22Rv1 (cell line): ENCODE measurements around the gene KLHL29.

Source experiments
- H3K27ac ChIP-seq: fragments of 450-650 bp; 2 replicates; pipeline ENCODE4 v1.5.1; 2017
- ZFX ChIP-seq: fragments of 450-650 bp; IDR thresholded peaks from 2 replicates; pipeline ENCODE4 v1.6.1; 2017; ENCODE audit warnings: antibody characterized with exemption, borderline replicate concordance
- TF ChIP-seq, protein P1 (sequence below): fragments of 450-650 bp; IDR thresholded peaks from 2 replicates; pipeline ENCODE4 v1.5.1; 2017; ENCODE audit warnings: mild to moderate bottlenecking

The KLHL29 gene

DNA sequence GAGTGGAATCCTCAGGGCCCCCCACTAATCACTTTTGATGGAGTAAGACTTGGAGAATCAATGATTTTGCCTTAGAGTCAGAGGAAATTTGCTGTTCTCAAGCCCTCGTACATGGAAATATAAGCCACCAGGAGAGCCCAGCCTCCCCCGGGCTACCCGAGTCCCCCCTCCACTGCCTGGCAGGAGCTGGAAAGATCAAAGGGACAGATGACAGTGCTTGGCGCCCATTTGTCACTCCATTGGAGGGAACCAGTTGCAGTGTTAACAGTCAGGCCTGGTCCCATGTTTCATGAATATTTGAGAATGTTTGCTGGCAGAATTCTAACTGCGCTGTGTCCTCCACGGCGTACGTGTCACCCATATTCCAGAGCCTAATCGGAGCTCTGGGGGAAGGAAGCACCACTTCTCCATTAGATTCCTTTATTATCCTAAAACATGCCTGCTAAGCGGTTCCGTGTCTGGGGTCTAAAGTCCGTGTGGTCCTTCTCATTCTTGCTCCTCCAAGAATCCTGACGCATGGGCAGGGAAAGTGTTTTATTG lies 202.4 kb downstream of the KLHL29 start:
- no peak overlapping the region for H3K27ac ChIP-seq
- no peak for TF ChIP-seq ZFX
- TF ChIP-seq, protein P1, sequence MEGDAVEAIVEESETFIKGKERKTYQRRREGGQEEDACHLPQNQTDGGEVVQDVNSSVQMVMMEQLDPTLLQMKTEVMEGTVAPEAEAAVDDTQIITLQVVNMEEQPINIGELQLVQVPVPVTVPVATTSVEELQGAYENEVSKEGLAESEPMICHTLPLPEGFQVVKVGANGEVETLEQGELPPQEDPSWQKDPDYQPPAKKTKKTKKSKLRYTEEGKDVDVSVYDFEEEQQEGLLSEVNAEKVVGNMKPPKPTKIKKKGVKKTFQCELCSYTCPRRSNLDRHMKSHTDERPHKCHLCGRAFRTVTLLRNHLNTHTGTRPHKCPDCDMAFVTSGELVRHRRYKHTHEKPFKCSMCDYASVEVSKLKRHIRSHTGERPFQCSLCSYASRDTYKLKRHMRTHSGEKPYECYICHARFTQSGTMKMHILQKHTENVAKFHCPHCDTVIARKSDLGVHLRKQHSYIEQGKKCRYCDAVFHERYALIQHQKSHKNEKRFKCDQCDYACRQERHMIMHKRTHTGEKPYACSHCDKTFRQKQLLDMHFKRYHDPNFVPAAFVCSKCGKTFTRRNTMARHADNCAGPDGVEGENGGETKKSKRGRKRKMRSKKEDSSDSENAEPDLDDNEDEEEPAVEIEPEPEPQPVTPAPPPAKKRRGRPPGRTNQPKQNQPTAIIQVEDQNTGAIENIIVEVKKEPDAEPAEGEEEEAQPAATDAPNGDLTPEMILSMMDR: no peak

DNA sequence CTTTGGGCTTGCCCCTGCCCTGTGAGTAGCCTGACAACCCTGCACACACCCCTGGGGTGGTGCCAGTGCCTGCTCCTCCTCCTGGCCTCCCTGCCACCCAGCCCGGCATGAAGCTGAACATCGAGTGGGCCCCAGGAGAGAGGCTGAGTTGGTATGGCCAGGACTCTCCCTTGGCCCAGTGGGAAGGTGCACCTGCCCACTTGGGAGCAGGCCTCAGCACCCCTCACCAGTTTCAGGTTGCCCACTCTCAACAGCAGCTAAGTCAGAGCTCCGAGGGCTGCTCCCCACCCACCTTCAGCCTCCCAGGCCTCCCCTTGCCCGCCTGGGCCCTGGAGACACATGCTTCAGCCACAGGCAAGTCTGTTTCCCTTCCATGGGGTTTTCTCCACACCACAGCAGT lies 203.1 kb downstream of the KLHL29 start:
- H3K27ac ChIP-seq: no peak overlapping the region
- TF ChIP-seq ZFX: no peak
- TF ChIP-seq, protein P1: no peak

DNA sequence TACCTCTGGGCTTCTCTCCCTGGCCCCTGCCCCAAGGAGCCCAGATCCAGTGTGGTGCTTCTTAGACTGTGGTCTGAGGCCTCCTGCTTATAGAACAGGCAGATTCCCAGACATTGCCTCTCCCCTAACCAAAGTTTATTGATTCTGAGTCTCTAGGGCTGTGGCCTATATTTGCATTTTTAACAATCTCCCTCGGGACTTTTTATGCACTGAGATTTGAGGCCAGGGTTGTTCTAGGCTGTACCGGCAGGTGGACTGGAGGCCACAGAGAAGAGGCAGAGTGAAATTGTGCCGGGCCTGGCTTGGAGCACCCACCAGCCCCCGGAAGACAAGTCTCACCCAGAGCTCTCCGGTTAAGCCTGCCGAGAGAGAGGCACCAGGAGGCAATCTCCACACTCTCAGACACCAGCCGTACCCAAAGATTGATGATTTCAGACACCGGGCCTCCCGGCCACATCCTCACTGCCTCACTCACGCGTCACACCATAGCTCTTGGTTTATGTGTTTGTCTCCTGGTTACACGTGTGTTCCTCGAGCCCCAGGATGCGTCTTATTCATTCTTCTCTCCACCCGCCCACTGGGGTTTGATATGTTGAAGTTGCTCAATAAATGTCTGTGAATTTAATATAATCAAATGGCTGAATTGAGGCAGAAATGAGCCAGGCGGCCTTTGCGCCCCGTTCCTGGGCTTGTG lies 203.7 kb downstream of the KLHL29 start:
- H3K27ac ChIP-seq: no peak overlapping the region
- TF ChIP-seq ZFX: no peak
- TF ChIP-seq, protein P1: no peak

DNA sequence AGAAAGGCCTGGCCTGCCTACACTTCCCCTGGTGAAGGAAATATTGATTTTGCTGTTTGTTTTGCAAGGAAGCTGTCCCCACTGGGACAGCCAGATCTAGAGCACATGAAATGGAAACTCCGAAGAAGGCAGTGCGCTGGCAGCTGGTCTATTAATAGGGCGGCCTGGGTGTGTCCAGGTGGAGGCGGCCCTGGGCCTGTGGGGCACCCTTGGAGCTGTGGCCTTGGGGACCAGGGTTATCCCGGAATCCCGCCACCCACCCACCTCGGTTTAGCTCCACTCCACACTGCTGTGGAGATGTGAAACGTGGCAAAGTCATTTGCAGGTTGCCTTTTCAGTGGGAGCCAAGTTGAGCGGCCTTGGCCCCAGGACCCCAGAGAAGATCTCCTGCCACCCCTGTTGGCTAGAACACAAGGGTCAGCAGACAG lies 204.3 kb downstream of the KLHL29 start:
- TF ChIP-seq, protein P1: no peak
- TF ChIP-seq ZFX: no peak
- H3K27ac ChIP-seq: no peak overlapping the region

DNA sequence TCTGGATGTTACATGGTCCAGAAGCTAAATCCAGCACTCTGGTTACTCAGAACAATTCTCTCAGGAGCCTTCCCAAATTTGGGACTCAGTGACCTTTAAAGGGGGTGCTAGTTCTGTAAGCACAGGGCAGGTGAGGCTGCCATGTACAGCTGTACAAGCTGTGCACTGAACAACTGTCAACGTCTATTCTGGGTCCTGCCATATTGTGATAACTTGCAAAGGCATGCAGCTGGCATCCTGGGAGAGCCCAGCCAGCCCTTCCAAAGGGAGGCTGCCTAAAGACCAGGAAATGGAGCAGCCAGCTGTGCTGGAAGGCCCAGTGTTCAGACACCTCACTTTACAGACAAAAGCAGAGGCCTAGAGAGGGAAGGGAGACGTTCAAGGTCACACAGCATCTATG lies 204.8 kb downstream of the KLHL29 start:
- no peak overlapping the region for H3K27ac ChIP-seq

DNA sequence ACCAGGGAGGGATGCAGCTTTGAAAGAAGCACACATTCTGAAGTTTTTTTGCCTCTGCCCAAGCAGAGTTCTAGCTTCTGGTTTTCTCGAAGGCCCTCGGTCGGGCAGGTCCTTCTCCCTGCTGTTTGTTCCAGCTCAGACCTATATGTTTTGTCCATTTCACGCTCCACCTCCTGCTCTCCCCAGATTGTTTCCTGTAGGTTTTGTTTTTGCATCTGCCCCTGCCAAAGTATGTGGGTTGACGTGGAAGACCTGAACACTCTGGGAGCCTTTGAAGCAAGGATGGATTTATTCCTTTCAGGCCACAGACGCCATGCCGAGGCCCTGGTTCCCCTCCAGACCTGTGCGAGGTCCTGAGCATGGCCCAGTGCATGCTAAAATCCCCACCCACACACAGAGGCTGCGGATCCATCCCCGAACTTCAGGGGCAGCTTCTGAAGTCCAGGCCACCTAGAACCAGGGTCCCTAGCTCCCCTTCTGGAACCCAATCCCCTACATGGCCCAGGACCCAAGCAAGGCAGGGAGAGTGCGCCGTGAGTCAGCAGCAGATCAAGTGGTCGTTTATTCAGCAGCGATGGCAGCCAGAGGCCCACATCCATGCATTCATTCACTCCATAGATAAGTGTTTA lies 205.4 kb downstream of the KLHL29 start:
- H3K27ac ChIP-seq: no peak overlapping the region
- TF ChIP-seq, protein P1: no peak
- no peak for TF ChIP-seq ZFX

More for the DNA sequence above, 204.8 kb downstream of the KLHL29 start:
- TF ChIP-seq, protein P1: no peak
- no peak for TF ChIP-seq ZFX

DNA sequence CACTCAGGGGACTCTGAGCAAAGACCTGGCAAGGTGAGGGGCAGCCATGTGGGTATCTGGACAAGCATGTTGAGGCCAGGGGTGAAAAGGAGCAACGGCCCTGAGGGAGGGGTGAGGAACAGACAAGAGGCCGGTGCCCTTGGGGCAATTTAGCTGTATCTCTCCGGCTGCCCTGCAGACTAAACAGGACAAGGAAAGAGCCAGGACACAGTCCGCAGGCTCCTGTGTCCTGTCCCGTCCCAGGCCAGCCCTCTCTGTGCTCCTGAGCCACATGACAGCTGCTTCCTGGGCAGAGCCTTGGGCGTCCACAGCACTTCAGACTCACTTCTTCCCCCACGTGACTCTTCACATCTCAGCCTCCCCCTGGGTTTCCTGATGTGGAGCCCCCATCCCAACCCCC lies 206.1 kb downstream of the KLHL29 start:
- TF ChIP-seq, protein P1: no peak
- no peak for TF ChIP-seq ZFX
- H3K27ac ChIP-seq: no peak overlapping the region
